Measurements from ENCODE around the gene S100Z. TPM values are rescaled to one million over a fixed set of nuclear protein-coding genes. Genes with fewer than 3 reads are reported as not detected.
"Not testable (repeated sequence)": the region's sequence is repeated elsewhere in the genome, so short reads cannot be mapped to it uniquely, and the experiment has no call there.

S100Z gene
- total RNA-seq, 2 experiments from 2014 or later: 0.36 to 0.81 TPM

- DNase-seq (no peak), ATAC-seq (no peak)
- Mint-ChIP-seq H3K9me3 (peaks cover 11% of the 10 kb centered on the region), H3K4me3 (no peak overlapping the region), H3K36me3 (ENCODE audit: low read depth) (peaks cover 12% of the 10 kb centered on the region), H3K27me3 (no peaks in the 10 kb centered on the region), H3K4me1 (ENCODE audit: low read depth) (peaks cover 23% of the 10 kb centered on the region), H3K27ac (peak overlapping the region; percentile 21)
- ChIA-PET POLR2A (interaction anchor here (1.5 kb wide), 1 partner anchor 10 kb away, joined by 4 read pairs; no protein-coding TSS in a partner anchor), CTCF (no interaction called here)
- intact Hi-C loops (cut with micrococcal nuclease): no loop called here
- TF ChIP-seq, protein P1, sequence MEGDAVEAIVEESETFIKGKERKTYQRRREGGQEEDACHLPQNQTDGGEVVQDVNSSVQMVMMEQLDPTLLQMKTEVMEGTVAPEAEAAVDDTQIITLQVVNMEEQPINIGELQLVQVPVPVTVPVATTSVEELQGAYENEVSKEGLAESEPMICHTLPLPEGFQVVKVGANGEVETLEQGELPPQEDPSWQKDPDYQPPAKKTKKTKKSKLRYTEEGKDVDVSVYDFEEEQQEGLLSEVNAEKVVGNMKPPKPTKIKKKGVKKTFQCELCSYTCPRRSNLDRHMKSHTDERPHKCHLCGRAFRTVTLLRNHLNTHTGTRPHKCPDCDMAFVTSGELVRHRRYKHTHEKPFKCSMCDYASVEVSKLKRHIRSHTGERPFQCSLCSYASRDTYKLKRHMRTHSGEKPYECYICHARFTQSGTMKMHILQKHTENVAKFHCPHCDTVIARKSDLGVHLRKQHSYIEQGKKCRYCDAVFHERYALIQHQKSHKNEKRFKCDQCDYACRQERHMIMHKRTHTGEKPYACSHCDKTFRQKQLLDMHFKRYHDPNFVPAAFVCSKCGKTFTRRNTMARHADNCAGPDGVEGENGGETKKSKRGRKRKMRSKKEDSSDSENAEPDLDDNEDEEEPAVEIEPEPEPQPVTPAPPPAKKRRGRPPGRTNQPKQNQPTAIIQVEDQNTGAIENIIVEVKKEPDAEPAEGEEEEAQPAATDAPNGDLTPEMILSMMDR (IDR thresholded peaks at IDR 0.05): no peak
Measured at GRCh38 chr5:76854644-76855043, 4.8 kb downstream of the S100Z start.

- DNase-seq; H3K4me3 Mint-ChIP-seq; CTCF ChIA-PET; H3K27me3 Mint-ChIP-seq; intact Hi-C loops (cut with micrococcal nuclease); ATAC-seq: not testable (repeated sequence)
- POLR2A ChIA-PET: interaction anchor here (1.5 kb wide), 1 partner anchor 9 kb away, joined by 4 read pairs; no protein-coding TSS in a partner anchor
- H3K27ac Mint-ChIP-seq: peak overlapping the region; percentile 88
- H3K36me3 Mint-ChIP-seq (ENCODE audit: low read depth): peaks cover 12% of the 10 kb centered on the region
- H3K4me1 Mint-ChIP-seq (ENCODE audit: low read depth): peaks cover 16% of the 10 kb centered on the region
- peaks cover 11% of the 10 kb centered on the region for H3K9me3 Mint-ChIP-seq
Measured at GRCh38 chr5:76855501-76855900, 5.7 kb downstream of the S100Z start.

DNA sequence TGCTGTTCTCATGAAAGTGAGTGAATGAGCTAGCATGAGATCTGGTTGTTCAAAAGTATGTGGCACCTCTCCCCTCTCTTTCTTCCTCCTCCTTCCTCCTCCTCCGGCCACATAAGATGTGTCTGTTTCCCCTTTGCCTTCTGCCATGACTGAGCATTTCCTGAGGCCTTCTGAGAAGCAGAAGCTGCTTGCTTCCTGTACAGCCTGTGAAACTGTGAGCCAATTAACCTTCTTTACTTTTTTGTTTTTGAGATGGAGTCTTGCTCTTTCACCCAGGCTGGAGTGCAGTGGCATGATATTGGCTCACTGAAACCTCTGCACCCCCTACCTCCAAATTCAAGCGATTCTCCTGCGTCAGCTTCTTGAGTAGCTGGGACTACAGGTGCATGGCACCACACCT is 6.1 kb downstream of the S100Z start:
- ChIA-PET CTCF (no interaction called here), POLR2A (interaction anchor here (1.5 kb wide), 1 partner anchor 9 kb away, joined by 4 read pairs; no protein-coding TSS in a partner anchor)
- ATAC-seq (peak; percentile 93), DNase-seq (peak; percentile 58)
- Mint-ChIP-seq H3K27me3 (no peaks in the 10 kb centered on the region), H3K27ac (peak overlapping the region; percentile 88), H3K36me3 (ENCODE audit: low read depth) (peaks cover 12% of the 10 kb centered on the region), H3K4me3 (peak overlapping the region; percentile 11), H3K9me3 (peaks cover 11% of the 10 kb centered on the region), H3K4me1 (ENCODE audit: low read depth) (peaks cover 15% of the 10 kb centered on the region)
- intact Hi-C loops (cut with micrococcal nuclease): no loop called here
- TF ChIP-seq, protein P1 (IDR thresholded peaks at IDR 0.05): no peak

- ATAC-seq; DNase-seq; intact Hi-C loops (cut with micrococcal nuclease); POLR2A ChIA-PET; H3K27me3 Mint-ChIP-seq; H3K4me3 Mint-ChIP-seq: not testable (repeated sequence)
- Mint-ChIP-seq H3K36me3 (ENCODE audit: low read depth) (peaks cover 12% of the 10 kb centered on the region), H3K27ac (peak overlapping the region; percentile 88), H3K4me1 (ENCODE audit: low read depth) (peaks cover 15% of the 10 kb centered on the region), H3K9me3 (peaks cover 11% of the 10 kb centered on the region)
- CTCF ChIA-PET: interaction anchor here (1.0 to 1.4 kb wide), 2 partner anchors 221 to 287 kb away, joined by 4 to 9 read pairs; no protein-coding TSS in a partner anchor
Measured at GRCh38 chr5:76856800-76857199, 7.0 kb downstream of the S100Z start.

GRCh38 chr5:76859591-76860247 is 9.9 kb downstream of the S100Z start:
- peaks cover 12% of the 10 kb centered on the region for H3K36me3 Mint-ChIP-seq (ENCODE audit: low read depth)

More at GRCh38 chr5:76859591-76860247, 9.9 kb downstream of the S100Z start:
- peaks cover 15% of the 10 kb centered on the region for H3K4me1 Mint-ChIP-seq (ENCODE audit: low read depth)
- no peak for DNase-seq
- CTCF ChIA-PET: interaction anchor here (1.0 to 1.8 kb wide), 2 partner anchors 8 to 10 kb away, joined by 3 to 7 read pairs; partner anchors contain the start of gene S100Z
- TF ChIP-seq, protein P1 (IDR thresholded peaks at IDR 0.05): no peak
- no peak overlapping the region for H3K4me3 Mint-ChIP-seq
- H3K27ac Mint-ChIP-seq: no peak overlapping the region
- H3K9me3 Mint-ChIP-seq: peaks cover 11% of the 10 kb centered on the region
- H3K27me3 Mint-ChIP-seq: no peaks in the 10 kb centered on the region
- ATAC-seq: no peak
- intact Hi-C loops (cut with micrococcal nuclease): no loop called here
- POLR2A ChIA-PET: no interaction called here
